Measurements from ENCODE around the gene MPP2.
"Not testable (repeated sequence)": the region's sequence is repeated elsewhere in the genome, so short reads cannot be mapped to it uniquely, and the experiment has no call there.

The MPP2 gene

GRCh38 chr17:43939886-43940285 lies 32.5 kb upstream of the MPP2 start:
- TF ChIP-seq CTCF (IDR thresholded peaks at IDR 0.05; ENCODE audit: control insufficient read depth, insufficient read depth, low read depth, low read length, missing control alignments) = no peak
- no peak overlapping the region for H3K4me3 ChIP-seq (ENCODE audit: control insufficient read depth, low read depth, low read length)

GRCh38 chr17:43939452-43939851 lies 32.1 kb upstream of the MPP2 start:
- not testable (repeated sequence) for DNase-seq (ENCODE audit: low read depth); H3K4me3 ChIP-seq (ENCODE audit: control insufficient read depth, low read depth, low read length)

More at GRCh38 chr17:43939886-43940285, 32.5 kb upstream of the MPP2 start:
- no peak for DNase-seq (ENCODE audit: low read depth)

GRCh38 chr17:43938838-43939182 lies 31.5 kb upstream of the MPP2 start:
- no peak for DNase-seq (ENCODE audit: low read depth)
- no peak for TF ChIP-seq CTCF (IDR thresholded peaks at IDR 0.05; ENCODE audit: control insufficient read depth, insufficient read depth, low read depth, low read length, missing control alignments)
- no peak overlapping the region for H3K4me3 ChIP-seq (ENCODE audit: control insufficient read depth, low read depth, low read length)

GRCh38 chr17:43936434-43936833 lies 29.1 kb upstream of the MPP2 start:
- H3K4me3 ChIP-seq (ENCODE audit: control insufficient read depth, low read depth, low read length) = no peak overlapping the region
- DNase-seq (ENCODE audit: low read depth) = no peak
- TF ChIP-seq CTCF (IDR thresholded peaks at IDR 0.05; ENCODE audit: control insufficient read depth, insufficient read depth, low read depth, low read length, missing control alignments) = no peak

- no peak for DNase-seq (ENCODE audit: low read depth)
- no peak for TF ChIP-seq CTCF (IDR thresholded peaks at IDR 0.05; ENCODE audit: control insufficient read depth, insufficient read depth, low read depth, low read length, missing control alignments)
Observed at GRCh38 chr17:43935926-43936261, 28.6 kb upstream of the MPP2 start.

GRCh38 chr17:43935204-43935925 lies 28.0 kb upstream of the MPP2 start:
- no peak for DNase-seq (ENCODE audit: low read depth)
- no peak for TF ChIP-seq CTCF (IDR thresholded peaks at IDR 0.05; ENCODE audit: control insufficient read depth, insufficient read depth, low read depth, low read length, missing control alignments)
- no peak overlapping the region for H3K4me3 ChIP-seq (ENCODE audit: control insufficient read depth, low read depth, low read length)

More at GRCh38 chr17:43935926-43936261, 28.6 kb upstream of the MPP2 start:
- H3K4me3 ChIP-seq (ENCODE audit: control insufficient read depth, low read depth, low read length) = no peak overlapping the region

GRCh38 chr17:43932923-43933322 lies 25.6 kb upstream of the MPP2 start:
- TF ChIP-seq CTCF (IDR thresholded peaks at IDR 0.05; ENCODE audit: control insufficient read depth, insufficient read depth, low read depth, low read length, missing control alignments) = no peak
- H3K4me3 ChIP-seq (ENCODE audit: control insufficient read depth, low read depth, low read length) = no peak overlapping the region
- no peak for DNase-seq (ENCODE audit: low read depth)
